Spleen (tissue), 11 donors: Measurements from ENCODE around the gene EML6. TPM values are rescaled to one million over a fixed set of nuclear protein-coding genes. Genes with fewer than 3 reads are reported as not detected.
A peak's percentile ranks its signal among the peaks of the same experiment; 100 is the strongest.

Experiments used
- DNase-seq: peaks from one replicate; pipeline ENCODE4 v3.0.0-alpha.2; 2020
- H3K27ac ChIP-seq, 8 donors: fragments of 200-600 bp; sonication (generic) in 7 of 8; 1 replicate in 4 of 8; 2 replicates in 4 of 8; pipeline versions ENCODE4 v1.5.0 to v1.8.0; 2016 to 2021; ENCODE audit warnings: inconsistent platforms in 4 of 8, mild to moderate bottlenecking in 4 of 8, moderate library complexity in 1 of 8
- H3K27me3 ChIP-seq, 7 donors: fragments of 200-600 bp; sonication (generic) in 6 of 7; replicated peaks in 1 of 7; 1 replicate in 4 of 7; 2 replicates in 3 of 7; pipeline versions ENCODE4 v1.5.0 to v1.8.0; 2016 to 2021; ENCODE audit warnings: inconsistent platforms in 3 of 7, mild to moderate bottlenecking in 1 of 7
- H3K36me3 ChIP-seq, 6 donors: fragments of 200-600 bp; sonication (generic) in 5 of 6; 1 replicate in 4 of 6; 2 replicates in 2 of 6; pipeline versions ENCODE4 v1.5.0 to v1.8.0; 2016 to 2021; ENCODE audit warnings: inconsistent platforms in 2 of 6
- H3K4me1 ChIP-seq, 6 donors: fragments of 200-600 bp; sonication (generic) in 5 of 6; 1 replicate in 3 of 6; 2 replicates in 3 of 6; pipeline versions ENCODE4 v1.5.0 to v1.8.0; 2016 to 2021; ENCODE audit warnings: inconsistent platforms in 3 of 6
- H3K4me3 ChIP-seq, 8 donors: fragments of 200-600 bp; sonication (generic) in 7 of 8; 1 replicate in 4 of 8; 2 replicates in 4 of 8; pipeline versions ENCODE4 v1.5.0 to v1.8.0; 2016 to 2021; ENCODE audit warnings: inconsistent platforms in 4 of 8, mild to moderate bottlenecking in 4 of 8, moderate library complexity in 2 of 8
- H3K9me3 ChIP-seq, 8 donors: fragments of 200-600 bp; sonication (generic) in 7 of 8; 1 replicate in 4 of 8; 2 replicates in 4 of 8; pipeline versions ENCODE4 v1.5.0 to v1.8.0; 2016 to 2021; ENCODE audit warnings: inconsistent platforms in 4 of 8
- POLR2A ChIP-seq, 3 donors: fragments of 450-650 bp; IDR thresholded peaks; one replicate each; pipeline ENCODE4 v1.5.1; 2017; ENCODE audit warnings: antibody characterized with exemption in 3 of 3, mild to moderate bottlenecking in 1 of 3
- POLR2AphosphoS5 ChIP-seq, 3 donors: sonication (generic); formaldehyde crosslinking; IDR thresholded peaks; one replicate each; pipeline ENCODE4 v1.5.1; 2017; ENCODE audit warnings: antibody characterized with exemption in 3 of 3
- WGBS, 5 donors: extraction: QIAGEN DNeasy Blood & Tissue Kit in 3 of 5; methylation state at CpG; one replicate each; pipeline versions ENCODE4 v1.1.5 to v1.1.7; 2013 to 2018; 5-methylcytosine and 5-hydroxymethylcytosine counted together
- intact Hi-C: fragments of 100-400 bp; cut with DNase I; formaldehyde crosslinking; loops from one replicate; pipeline ENCODE4 v1.15.0; 2023; ENCODE audit warnings: low total_unique reads
- polyA plus RNA-seq, 3 donors: library from polyadenylated mRNA; stranded (reverse); fragments of 200-250 nt; gene quantifications; one replicate each; pipeline ENCODE4 v1.2.1, GENCODE V29; 2013
- total RNA-seq, 7 donors: library from RNA; depleted of rRNA in 3 of 7; stranded (reverse); fragments of >200 nt in 3 of 7; fragmentation: NEBNext Ultra II Directional in 4 of 7; extraction: Animal tissue kit (Norgen Biotek cat#: 25700) in 4 of 7; gene quantifications; one replicate each; pipeline versions ENCODE4 v1.1.0 to v1.2.1, GENCODE V29; 2016 to 2021
- TF ChIP-seq, protein P1 (sequence below), 11 experiments: fragments of 200-600 bp in 7 of 11; fragments of 450-650 bp in 4 of 11; sonication (generic) in 4 of 11; IDR thresholded peaks in 8 of 11; conservative IDR thresholded peaks in 3 of 11; 1 replicate in 7 of 11; 2 replicates in 4 of 11; pipeline versions ENCODE4 v1.4.0 to v1.8.0; 2016 to 2021; ENCODE audit warnings: antibody characterized with exemption in 11 of 11, inconsistent platforms in 4 of 11, mild to moderate bottlenecking in 1 of 11
- donor health status: healthy with polysubstance abuse.
- donor health status: DM: no; HTN: no; CAD: no; lungs with moderate emphysema.
- donor health status: DM: no; HTN: no; CAD: no.
- donor health status: Bipolar disorder and iron deficiency.
- donor health status: healthy.
- donor health status: DM: no; HTN: no; CAD: no.
- donor health status: DM: yes; HTN: yes; CAD: no.

The EML6 gene
- total and polyA plus RNA-seq, 10 donors: 4.7 to 18.2 (median 7.6) TPM

DNA sequence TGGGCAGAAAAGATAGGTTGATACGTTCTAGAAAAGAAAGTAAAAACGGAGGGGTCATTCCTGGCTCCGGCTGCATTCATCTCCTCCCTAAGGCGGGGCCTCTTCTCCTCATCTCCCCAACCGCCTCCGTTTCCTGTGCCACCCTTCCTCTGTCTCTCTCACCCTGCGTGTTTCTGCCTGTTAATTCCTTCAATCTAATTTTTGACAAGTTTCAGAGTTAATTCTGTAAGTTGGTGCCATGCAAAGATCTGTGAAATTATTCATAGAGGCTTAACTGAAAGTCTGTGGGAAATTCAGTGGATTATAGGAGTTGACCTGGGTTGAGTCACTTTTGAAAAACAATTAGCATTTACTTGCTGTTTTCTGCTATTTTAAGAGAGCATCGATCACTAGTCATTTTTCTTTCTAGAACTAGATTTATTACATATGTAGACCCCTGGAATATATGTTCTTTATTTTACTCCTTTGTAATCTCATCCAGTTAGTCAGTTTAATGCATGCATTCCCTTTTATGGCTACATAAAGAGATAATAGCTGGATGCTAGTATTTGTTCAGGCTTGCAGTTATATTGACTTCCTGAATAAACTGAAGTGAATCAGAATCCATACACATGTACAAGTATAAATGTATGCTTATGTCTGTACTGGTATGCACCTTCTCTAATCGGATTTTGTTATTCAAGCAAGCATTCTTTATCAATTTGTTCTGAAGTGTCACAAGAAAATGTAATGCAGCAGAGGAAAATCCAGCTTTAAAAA lies 91.1 kb downstream of the EML6 start:
- TF ChIP-seq POLR2AphosphoS5 (IDR thresholded peaks at IDR 0.05) (no peak), POLR2A (IDR thresholded peaks at IDR 0.05) (no peak)
- TF ChIP-seq, protein P1, sequence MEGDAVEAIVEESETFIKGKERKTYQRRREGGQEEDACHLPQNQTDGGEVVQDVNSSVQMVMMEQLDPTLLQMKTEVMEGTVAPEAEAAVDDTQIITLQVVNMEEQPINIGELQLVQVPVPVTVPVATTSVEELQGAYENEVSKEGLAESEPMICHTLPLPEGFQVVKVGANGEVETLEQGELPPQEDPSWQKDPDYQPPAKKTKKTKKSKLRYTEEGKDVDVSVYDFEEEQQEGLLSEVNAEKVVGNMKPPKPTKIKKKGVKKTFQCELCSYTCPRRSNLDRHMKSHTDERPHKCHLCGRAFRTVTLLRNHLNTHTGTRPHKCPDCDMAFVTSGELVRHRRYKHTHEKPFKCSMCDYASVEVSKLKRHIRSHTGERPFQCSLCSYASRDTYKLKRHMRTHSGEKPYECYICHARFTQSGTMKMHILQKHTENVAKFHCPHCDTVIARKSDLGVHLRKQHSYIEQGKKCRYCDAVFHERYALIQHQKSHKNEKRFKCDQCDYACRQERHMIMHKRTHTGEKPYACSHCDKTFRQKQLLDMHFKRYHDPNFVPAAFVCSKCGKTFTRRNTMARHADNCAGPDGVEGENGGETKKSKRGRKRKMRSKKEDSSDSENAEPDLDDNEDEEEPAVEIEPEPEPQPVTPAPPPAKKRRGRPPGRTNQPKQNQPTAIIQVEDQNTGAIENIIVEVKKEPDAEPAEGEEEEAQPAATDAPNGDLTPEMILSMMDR (IDR thresholded peaks at IDR 0.05 in 8 of 11, conservative IDR thresholded peaks at IDR 0.05 in 3 of 11): no peak
- Histone ChIP-seq H3K27me3 (no peaks in the 10 kb centered on the region), H3K9me3 (no peaks in the 10 kb centered on the region), H3K4me3 (peak overlapping the region in 1 of 8 donors; percentile 29), H3K4me1 (no peaks in the 10 kb centered on the region), H3K27ac (no peak overlapping the region), H3K36me3 (no peaks in the 10 kb centered on the region)
- 63 to 81% (median 73%) methylated on average over 9 of the region's 9 CpGs for WGBS, 5 donors
- no peak for DNase-seq
- intact Hi-C loops: no loop called here

GRCh38 chr2:54815148-54815539 lies 91.7 kb downstream of the EML6 start:
- H3K9me3 ChIP-seq: no peaks in the 10 kb centered on the region
- H3K4me1 ChIP-seq: no peaks in the 10 kb centered on the region
- TF ChIP-seq POLR2AphosphoS5 (IDR thresholded peaks at IDR 0.05) (no peak), POLR2A (IDR thresholded peaks at IDR 0.05) (no peak)
- TF ChIP-seq, protein P1 (IDR thresholded peaks at IDR 0.05 in 8 of 11, conservative IDR thresholded peaks at IDR 0.05 in 3 of 11): no peak
- no peaks in the 10 kb centered on the region for H3K27me3 ChIP-seq
- H3K36me3 ChIP-seq: no peaks in the 10 kb centered on the region
- H3K4me3 ChIP-seq: no peak overlapping the region
- no peak overlapping the region for H3K27ac ChIP-seq
- intact Hi-C loops: no loop called here
- WGBS, 5 donors: 80 to 100% (median 94%) methylated on average over 1 of the region's 1 CpG
- DNase-seq: no peak

DNA sequence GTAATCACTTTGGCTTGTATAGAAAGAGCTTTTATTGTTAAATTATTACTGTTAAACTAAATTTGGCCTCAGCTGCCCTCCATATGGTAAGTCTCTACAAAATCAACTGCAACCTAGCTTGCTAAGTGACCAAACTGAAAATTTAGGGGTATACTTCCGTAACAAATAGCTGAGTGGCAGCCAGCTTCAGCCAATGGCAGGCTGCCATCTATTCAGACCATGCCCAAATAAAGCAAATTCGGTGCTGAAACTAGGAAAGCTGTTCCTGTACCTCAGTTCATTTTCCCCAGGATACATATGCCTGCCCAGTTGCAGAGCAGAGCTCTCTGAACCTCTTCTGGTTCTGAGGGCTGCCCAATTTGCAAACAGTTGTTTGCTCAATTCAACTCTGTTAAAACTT lies 94.8 kb downstream of the EML6 start:
- Histone ChIP-seq H3K4me3 (no peak overlapping the region), H3K4me1 (no peaks in the 10 kb centered on the region), H3K27ac (no peak overlapping the region), H3K27me3 (no peaks in the 10 kb centered on the region), H3K9me3 (no peaks in the 10 kb centered on the region), H3K36me3 (no peaks in the 10 kb centered on the region)
- intact Hi-C loops: no loop called here
- DNase-seq: no peak
- 75 to 95% (median 90%) methylated on average over 2 of the region's 2 CpGs for WGBS, 5 donors
- TF ChIP-seq, protein P1 (IDR thresholded peaks at IDR 0.05 in 8 of 11, conservative IDR thresholded peaks at IDR 0.05 in 3 of 11): no peak
- TF ChIP-seq POLR2AphosphoS5 (IDR thresholded peaks at IDR 0.05) (no peak), POLR2A (IDR thresholded peaks at IDR 0.05) (no peak)

GRCh38 chr2:54820558-54820957 lies 97.1 kb downstream of the EML6 start:
- Histone ChIP-seq H3K4me3 (no peak overlapping the region), H3K36me3 (no peaks in the 10 kb centered on the region), H3K4me1 (no peaks in the 10 kb centered on the region), H3K27ac (no peak overlapping the region), H3K9me3 (no peaks in the 10 kb centered on the region), H3K27me3 (no peaks in the 10 kb centered on the region)
- intact Hi-C loops: no loop called here
- DNase-seq: no peak
- TF ChIP-seq, protein P1 (IDR thresholded peaks at IDR 0.05 in 8 of 11, conservative IDR thresholded peaks at IDR 0.05 in 3 of 11): no peak
- no peak for TF ChIP-seq POLR2AphosphoS5 (IDR thresholded peaks at IDR 0.05)
- no peak for TF ChIP-seq POLR2A (IDR thresholded peaks at IDR 0.05)
- 79 to 90% (median 85%) methylated on average over 3 of the region's 3 CpGs for WGBS, 5 donors
